Left ventricle myocardium inferior (tissue), 1 donor: ENCODE measurements around the gene CFAP99. TPM values are rescaled to one million over a fixed set of nuclear protein-coding genes. Genes with fewer than 3 reads are reported as not detected.
A peak's percentile ranks its signal among the peaks of the same experiment; 100 is the strongest.

Source experiments
- DNase-seq: peaks from one replicate; pipeline ENCODE4 v3.0.0-alpha.2; 2020
- H3K27ac ChIP-seq: fragments of 200-600 bp; replicated peaks from 2 replicates; pipeline ENCODE4 v1.8.0; 2021
- H3K27me3 ChIP-seq: fragments of 200-600 bp; 2 replicates; pipeline ENCODE4 v1.8.0; 2021; ENCODE audit warnings: low read depth
- H3K36me3 ChIP-seq: fragments of 200-600 bp; 2 replicates; pipeline ENCODE4 v1.8.0; 2021
- H3K4me1 ChIP-seq: fragments of 200-600 bp; 2 replicates; pipeline ENCODE4 v1.8.0; 2021
- H3K4me3 ChIP-seq: fragments of 200-600 bp; 2 replicates; pipeline ENCODE4 v1.8.0; 2021; ENCODE audit warnings: mild to moderate bottlenecking, moderate library complexity
- H3K9me3 ChIP-seq: fragments of 200-600 bp; replicated peaks from 2 replicates; pipeline ENCODE4 v1.8.0; 2021
- intact Hi-C: fragments of 100-400 bp; cut with micrococcal nuclease; formaldehyde crosslinking; loops from one replicate; pipeline ENCODE4 v1.11.0; 2022
- total RNA-seq: library from RNA; stranded (reverse); fragmentation: NEBNext Ultra II Directional; extraction: Animal tissue kit (Norgen Biotek cat#: 25700); gene quantifications from one replicate; pipeline ENCODE4 v1.2.1, GENCODE V29; 2021
- TF ChIP-seq, protein P1 (sequence below): fragments of 200-600 bp; IDR thresholded peaks from 2 replicates; pipeline ENCODE4 v1.8.0; 2021; ENCODE audit warnings: antibody characterized with exemption, mild to moderate bottlenecking, borderline replicate concordance
- donor health status: DM: no; HTN: yes; CAD: no; lungs with severe emphysema.

The CFAP99 gene
- total RNA-seq, 1 donor from 2014 or later, result not detected

GRCh38 chr4:2399216-2399615, 19.5 kb upstream of the CFAP99 start:
- TF ChIP-seq, protein P1, sequence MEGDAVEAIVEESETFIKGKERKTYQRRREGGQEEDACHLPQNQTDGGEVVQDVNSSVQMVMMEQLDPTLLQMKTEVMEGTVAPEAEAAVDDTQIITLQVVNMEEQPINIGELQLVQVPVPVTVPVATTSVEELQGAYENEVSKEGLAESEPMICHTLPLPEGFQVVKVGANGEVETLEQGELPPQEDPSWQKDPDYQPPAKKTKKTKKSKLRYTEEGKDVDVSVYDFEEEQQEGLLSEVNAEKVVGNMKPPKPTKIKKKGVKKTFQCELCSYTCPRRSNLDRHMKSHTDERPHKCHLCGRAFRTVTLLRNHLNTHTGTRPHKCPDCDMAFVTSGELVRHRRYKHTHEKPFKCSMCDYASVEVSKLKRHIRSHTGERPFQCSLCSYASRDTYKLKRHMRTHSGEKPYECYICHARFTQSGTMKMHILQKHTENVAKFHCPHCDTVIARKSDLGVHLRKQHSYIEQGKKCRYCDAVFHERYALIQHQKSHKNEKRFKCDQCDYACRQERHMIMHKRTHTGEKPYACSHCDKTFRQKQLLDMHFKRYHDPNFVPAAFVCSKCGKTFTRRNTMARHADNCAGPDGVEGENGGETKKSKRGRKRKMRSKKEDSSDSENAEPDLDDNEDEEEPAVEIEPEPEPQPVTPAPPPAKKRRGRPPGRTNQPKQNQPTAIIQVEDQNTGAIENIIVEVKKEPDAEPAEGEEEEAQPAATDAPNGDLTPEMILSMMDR, result no peak
- Histone ChIP-seq H3K27me3 (no peaks in the 10 kb centered on the region), H3K4me3 (no peak overlapping the region), H3K36me3 (no peaks in the 10 kb centered on the region), H3K4me1 (peaks cover 29% of the 10 kb centered on the region), H3K9me3 (no peaks in the 10 kb centered on the region), H3K27ac (no peak overlapping the region)
- DNase-seq, result no peak
- intact Hi-C loops, result no loop called here

- Histone ChIP-seq H3K4me3 (no peak overlapping the region), H3K4me1 (peaks cover 25% of the 10 kb centered on the region), H3K27ac (no peak overlapping the region), H3K36me3 (no peaks in the 10 kb centered on the region), H3K9me3 (no peaks in the 10 kb centered on the region), H3K27me3 (no peaks in the 10 kb centered on the region)
- intact Hi-C loops, result no loop called here
- TF ChIP-seq, protein P1, result no peak
- no peak for DNase-seq
Measured at GRCh38 chr4:2399631-2400190, 19.0 kb upstream of the CFAP99 start.

GRCh38 chr4:2400841-2401609, 17.7 kb upstream of the CFAP99 start:
- intact Hi-C loops, result no loop called here

GRCh38 chr4:2401610-2401983, 17.2 kb upstream of the CFAP99 start:
- H3K9me3 ChIP-seq, result no peaks in the 10 kb centered on the region
- no peaks in the 10 kb centered on the region for H3K27me3 ChIP-seq
- H3K27ac ChIP-seq, result peak overlapping the region; percentile 2
- H3K36me3 ChIP-seq, result no peaks in the 10 kb centered on the region
- peaks cover 25% of the 10 kb centered on the region for H3K4me1 ChIP-seq
- TF ChIP-seq, protein P1, result no peak
- H3K4me3 ChIP-seq, result peak overlapping the region; percentile 56
- no peak for DNase-seq
- intact Hi-C loops, result no loop called here

More at GRCh38 chr4:2400841-2401609, 17.7 kb upstream of the CFAP99 start:
- TF ChIP-seq, protein P1, result no peak
- no peaks in the 10 kb centered on the region for H3K27me3 ChIP-seq
- no peak overlapping the region for H3K27ac ChIP-seq
- peaks cover 25% of the 10 kb centered on the region for H3K4me1 ChIP-seq
- DNase-seq, result no peak
- no peaks in the 10 kb centered on the region for H3K36me3 ChIP-seq
- H3K9me3 ChIP-seq, result no peaks in the 10 kb centered on the region
- no peak overlapping the region for H3K4me3 ChIP-seq

GRCh38 chr4:2402048-2402842, 16.5 kb upstream of the CFAP99 start:
- no peaks in the 10 kb centered on the region for H3K9me3 ChIP-seq
- H3K27ac ChIP-seq, result peak overlapping the region; percentile 37

More at GRCh38 chr4:2402048-2402842, 16.5 kb upstream of the CFAP99 start:
- intact Hi-C loops, result no loop called here
- Histone ChIP-seq H3K36me3 (no peaks in the 10 kb centered on the region), H3K4me3 (peak overlapping the region; percentile 56), H3K4me1 (peaks cover 25% of the 10 kb centered on the region), H3K27me3 (no peaks in the 10 kb centered on the region)
- TF ChIP-seq, protein P1, result peak; percentile 11
- DNase-seq, result peak; percentile 73
